ENCODE results near the gene ABHD16B.
"Not testable (repeated sequence)": the region's sequence is repeated elsewhere in the genome, so short reads cannot be mapped to it uniquely, and the experiment has no call there.

ABHD16B gene

GRCh38 chr20:63856098-63856511 is 5.2 kb upstream of the ABHD16B start:
- DNase-seq, result no peak

DNA sequence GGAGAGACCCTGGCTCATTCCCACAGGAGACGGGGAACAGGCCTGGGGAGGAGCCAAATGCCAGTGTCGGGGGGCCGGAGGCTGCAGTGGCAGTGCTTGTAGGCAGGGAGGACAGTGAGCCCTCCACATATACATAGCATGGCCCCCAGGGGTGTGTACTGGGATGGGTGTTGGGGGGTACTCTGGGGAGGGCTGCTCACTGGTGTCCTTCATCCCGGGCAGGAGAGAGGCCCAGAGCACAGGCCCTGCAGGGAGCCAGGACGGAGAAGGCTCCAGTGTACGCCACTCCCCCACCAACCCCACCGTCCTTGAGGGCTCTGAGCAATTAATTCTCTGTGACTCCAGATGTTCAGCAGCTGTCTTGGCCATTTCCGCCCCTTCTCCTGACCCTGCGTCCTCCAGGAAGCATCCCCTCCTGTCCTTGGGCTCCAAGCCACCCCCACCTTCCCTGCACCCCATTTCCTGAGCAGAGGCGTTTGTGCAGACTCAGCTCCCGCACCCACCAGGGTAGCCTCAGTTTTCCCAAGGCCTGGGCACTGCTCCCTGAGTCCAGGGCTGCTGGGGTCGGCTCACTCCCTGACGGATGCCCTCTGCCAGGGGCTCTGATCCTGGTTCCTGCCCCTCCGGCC is 3.4 kb upstream of the ABHD16B start:
- DNase-seq, result no peak

- peak; percentile 50 to 67 (median 55) for DNase-seq
These were observed 2.7 kb upstream of the ABHD16B start for GRCh38 chr20:63858393-63859165.

- DNase-seq, result no peak
These were observed 2.1 kb upstream of the ABHD16B start for GRCh38 chr20:63859166-63859699.

- peak; percentile 60 to 76 (median 64) for DNase-seq
These were observed 810 bp upstream of the ABHD16B start for GRCh38 chr20:63860325-63861051.

DNA sequence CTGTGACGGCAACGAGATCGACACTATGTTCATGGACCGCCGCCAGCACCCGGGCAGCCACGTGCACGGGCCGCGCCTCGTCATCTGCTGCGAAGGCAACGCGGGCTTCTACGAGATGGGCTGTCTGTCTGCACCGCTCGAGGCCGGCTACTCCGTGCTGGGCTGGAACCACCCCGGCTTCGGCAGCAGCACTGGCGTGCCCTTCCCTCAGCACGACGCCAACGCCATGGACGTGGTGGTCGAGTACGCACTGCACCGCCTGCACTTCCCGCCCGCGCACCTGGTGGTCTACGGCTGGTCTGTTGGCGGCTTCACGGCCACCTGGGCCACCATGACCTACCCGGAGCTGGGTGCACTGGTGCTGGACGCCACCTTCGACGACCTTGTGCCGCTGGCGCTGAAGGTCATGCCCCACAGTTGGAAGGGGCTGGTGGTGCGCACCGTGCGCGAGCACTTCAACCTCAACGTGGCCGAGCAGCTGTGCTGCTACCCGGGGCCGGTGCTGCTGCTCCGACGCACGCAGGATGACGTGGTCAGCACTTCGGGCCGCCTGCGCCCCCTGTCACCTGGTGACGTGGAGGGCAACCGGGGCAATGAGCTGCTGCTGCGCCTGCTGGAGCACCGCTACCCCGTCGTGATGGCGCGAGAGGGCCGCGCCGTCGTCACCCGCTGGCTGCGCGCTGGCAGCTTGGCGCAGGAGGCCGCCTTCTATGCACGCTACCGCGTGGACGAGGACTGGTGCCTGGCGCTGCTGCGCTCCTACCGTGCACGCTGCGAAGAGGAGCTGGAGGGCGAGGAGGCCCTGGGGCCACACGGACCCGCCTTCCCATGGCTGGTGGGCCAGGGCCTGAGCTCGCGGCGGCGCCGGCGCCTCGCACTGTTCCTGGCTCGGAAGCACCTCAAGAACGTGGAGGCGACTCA is 943 bp downstream of the ABHD16B start:
- no peak for DNase-seq

- no peak for DNase-seq
These were observed 1.9 kb downstream of the ABHD16B start for GRCh38 chr20:63863021-63863797.

GRCh38 chr20:63863798-63864544 is 2.7 kb downstream of the ABHD16B start:
- DNase-seq, result peak; percentile 97

- DNase-seq, result no peak
These were observed 3.3 kb downstream of the ABHD16B start for GRCh38 chr20:63864545-63864977.

GRCh38 chr20:63864978-63865640 is 3.8 kb downstream of the ABHD16B start, which contains the start of gene TPD52L2:
Gene TPD52L2, plus strand, starts transcription at chr20:63865270. Its CDS starts 96 bp downstream, at chr20:63865366.
- DNase-seq, result peak; percentile 98 to 100 (median 99)

- not testable (repeated sequence) for DNase-seq
These were observed 5.7 kb downstream of the ABHD16B start for GRCh38 chr20:63867042-63867441.

GRCh38 chr20:63868264-63868663 is 7.0 kb downstream of the ABHD16B start:
- DNase-seq, result no peak

DNA sequence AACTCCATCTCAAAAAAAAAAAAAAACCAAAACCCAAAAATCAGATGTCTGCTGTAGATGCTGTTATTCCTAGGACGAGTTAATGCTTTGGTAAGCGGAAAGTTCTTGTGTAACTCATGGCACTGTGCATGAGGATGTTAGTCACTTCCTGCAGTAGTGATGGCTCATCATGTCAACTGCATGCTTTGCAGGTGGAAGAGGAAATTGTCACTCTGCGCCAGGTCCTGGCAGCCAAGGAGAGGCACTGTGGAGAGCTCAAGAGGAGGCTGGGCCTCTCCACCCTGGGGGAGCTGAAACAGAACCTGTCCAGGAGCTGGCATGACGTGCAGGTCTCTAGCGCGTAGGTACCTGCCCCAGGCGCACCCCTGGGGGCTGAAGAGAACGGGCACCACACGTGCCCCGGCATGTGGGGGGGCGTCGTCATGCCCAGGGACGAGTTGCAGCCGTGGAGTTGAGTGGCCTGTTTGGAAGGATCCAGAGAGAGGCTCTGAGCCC is 12.2 kb downstream of the ABHD16B start:
- peak; percentile 87 to 96 (median 94) for DNase-seq

DNA sequence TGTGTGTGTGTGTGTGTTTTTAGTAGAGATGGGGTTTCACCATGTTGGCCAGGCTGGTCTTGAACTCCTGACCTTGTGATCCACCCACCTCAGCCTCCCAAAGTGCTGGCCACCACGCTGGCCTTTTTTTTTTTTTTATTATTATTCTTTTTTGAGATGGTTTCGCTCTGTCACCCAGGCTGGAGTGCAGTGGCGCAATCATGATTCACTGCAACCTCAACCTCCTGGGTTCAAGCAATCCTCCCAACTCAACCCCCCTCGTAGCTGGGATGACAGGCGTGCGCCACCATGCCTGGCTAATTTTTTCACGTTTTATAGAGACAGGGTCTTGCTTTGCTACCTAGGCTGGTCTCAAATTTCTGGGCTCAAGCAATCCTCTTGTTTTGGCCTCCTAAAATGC is 12.9 kb downstream of the ABHD16B start:
- peak; percentile 70 to 80 (median 78) for DNase-seq

DNA sequence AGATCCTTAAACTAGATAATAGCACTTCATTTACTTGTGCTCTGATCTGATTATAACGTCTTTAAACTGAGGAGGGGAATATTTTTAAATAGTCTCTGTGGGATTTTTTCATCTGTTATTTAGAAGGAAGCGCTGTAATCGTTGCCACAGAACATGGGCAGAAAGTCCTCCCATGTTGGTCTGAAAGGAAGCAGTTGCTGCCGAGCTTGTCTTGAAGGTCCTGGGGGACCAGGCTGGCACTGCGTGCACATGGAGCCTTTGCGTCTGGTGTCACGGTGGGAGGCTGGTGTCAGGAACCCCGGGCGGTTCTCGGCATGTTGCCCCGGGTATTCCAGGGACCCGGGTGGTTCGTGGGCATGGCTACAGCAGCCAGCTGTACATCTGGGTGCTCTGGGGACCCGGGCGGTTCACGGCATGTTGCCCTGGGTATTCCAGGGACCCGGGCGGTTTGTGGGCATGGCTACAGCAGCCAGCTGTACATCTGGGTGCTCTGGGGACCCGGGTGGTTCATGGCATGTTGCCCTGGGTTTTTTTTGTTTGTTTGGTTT is 15.3 kb downstream of the ABHD16B start:
- no peak for DNase-seq

DNA sequence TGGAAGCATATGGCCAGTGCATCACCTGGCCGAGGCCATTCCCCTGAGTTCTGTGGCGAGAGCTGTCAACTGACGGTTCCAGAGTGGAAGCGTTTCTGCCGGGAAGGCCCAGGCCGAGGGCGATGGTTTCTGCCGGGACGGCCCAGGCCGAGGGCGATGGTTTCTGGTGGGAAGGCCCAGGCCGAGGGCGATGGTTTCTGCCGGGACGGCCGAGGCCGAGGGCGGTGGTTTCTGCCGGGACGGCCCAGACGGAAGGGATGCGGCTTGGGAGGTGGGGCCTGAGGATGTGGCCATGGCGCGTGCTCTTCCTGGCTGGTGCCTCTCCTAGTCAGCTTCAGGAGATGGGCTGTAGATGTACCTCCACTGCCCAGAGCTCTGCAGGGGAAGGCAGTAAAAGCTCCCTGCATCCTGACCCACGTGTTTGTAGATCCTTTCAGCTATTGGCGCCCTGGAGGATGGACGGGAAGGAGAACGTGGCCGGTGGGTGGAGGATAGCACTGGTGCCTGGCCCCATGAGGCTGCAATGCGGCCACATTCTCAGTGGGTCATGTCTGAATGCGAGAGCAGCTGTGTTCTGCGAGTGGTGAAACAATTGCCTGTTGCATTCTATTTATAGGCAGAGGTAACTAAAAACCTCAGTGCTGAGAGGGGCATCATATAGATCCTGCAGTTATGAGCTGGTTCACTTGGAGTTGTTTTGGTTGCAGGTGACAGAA is 16.6 kb downstream of the ABHD16B start:
- DNase-seq, result no peak

DNA sequence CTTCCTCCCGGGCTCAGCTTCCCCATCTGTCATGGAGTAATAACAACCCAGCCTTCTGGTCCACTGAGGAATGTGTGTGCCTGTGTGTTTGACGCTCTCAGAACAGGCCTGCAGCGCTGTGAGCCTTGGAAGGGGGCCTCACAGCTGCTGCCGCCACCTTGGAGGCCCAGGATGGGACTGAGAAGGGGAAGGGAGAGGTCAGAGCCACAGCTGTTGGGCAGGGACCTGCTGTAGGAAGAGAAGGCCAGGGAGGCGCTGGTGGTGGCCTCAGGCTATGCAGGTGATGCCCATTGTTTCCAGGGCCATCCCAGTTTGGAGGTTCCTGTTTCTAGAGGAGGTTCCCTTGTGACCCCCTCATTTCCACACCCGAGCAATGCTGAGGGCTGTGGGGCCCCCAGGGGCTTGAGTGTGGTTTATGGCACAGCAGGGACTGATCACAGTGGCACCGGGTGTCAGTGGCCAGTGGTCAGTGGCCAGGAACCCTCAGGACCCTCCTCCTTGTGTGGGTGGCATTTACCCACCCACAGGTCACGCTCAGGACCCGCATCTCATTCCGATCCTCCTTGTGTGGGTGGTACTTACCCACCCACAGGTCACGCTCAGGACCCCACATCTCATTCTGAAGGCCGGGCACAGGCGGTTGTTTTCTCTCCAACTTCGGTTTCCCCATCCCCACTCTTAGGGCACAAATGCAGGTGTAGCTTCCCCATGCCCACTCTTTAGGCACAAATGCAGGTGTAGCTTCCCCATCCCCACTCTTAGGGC is 17.8 kb downstream of the ABHD16B start:
- no peak for DNase-seq

DNA sequence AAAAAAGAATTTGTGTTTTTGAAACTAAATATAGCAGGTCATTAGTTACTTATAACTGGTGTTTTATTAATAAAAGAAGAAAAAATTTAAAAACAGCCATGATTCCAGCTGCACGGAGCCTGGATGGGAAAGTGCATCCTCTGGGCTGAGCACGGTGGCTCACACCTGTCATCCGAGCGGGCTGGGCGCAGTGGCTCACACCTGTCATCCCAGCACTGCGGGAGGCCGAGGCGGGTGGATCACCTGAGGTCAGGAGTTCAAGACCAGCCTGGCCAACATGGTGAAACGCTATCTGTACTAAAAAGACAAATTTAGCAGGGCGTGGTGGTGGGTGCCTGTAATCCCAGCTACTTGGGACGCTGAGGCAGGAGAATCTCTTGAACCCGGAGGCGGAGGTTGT is 19.6 kb downstream of the ABHD16B start:
- not testable (repeated sequence) for DNase-seq
